HepG2 (cell line): ENCODE measurements around the gene KMT5C. TPM values are rescaled to one million over a fixed set of nuclear protein-coding genes. Genes with fewer than 3 reads are reported as not detected.

Experiments used
- PHF5A ChIP-seq: IDR thresholded peaks from one replicate; pipeline ENCODE4 v1.6.1; 2018; ENCODE audit warnings: low read depth, missing genetic modification reagents; ENCODE audit not compliant: unreplicated experiment
- POLR2A ChIP-seq, 2 experiments: IDR thresholded peaks; 2 replicates each; pipeline ENCODE4 v1.6.1; 2011; ENCODE audit warnings: low read depth in 2 of 2, low read length in 2 of 2, mild to moderate bottlenecking in 1 of 2, moderate library complexity in 1 of 2; ENCODE audit not compliant: insufficient read depth in 1 of 2
- RBM39 ChIP-seq: fragments of 200-400 bp; formaldehyde crosslinking; IDR thresholded peaks from one replicate; pipeline ENCODE4 v1.6.1; 2018; ENCODE audit warnings: antibody characterized with exemption, mild to moderate bottlenecking, low read depth, low read length; ENCODE audit not compliant: poor library complexity, severe bottlenecking
- RXRA ChIP-seq: sonication (generic); formaldehyde crosslinking; IDR thresholded peaks from 2 replicates; pipeline ENCODE4 v1.5.1; 2020; ENCODE audit warnings: missing genetic modification reagents
- RXRB ChIP-seq: IDR thresholded peaks from 2 replicates; pipeline ENCODE4 v1.6.1; 2016; ENCODE audit warnings: borderline replicate concordance, missing genetic modification reagents, missing compliant biosample characterization
- TARDBP ChIP-seq: sonication (generic); formaldehyde crosslinking; IDR thresholded peaks from 2 replicates; pipeline ENCODE4 v1.8.0; 2022; ENCODE audit warnings: mild to moderate bottlenecking, missing genetic modification reagents
- TBX3 ChIP-seq: fragments of 450-650 bp; IDR thresholded peaks from 2 replicates; pipeline ENCODE4 v1.6.1; 2017; ENCODE audit warnings: antibody characterized with exemption, mild to moderate bottlenecking, inconsistent platforms, borderline replicate concordance
- ZFY ChIP-seq: sonication (generic); formaldehyde crosslinking; IDR thresholded peaks from 2 replicates; pipeline ENCODE4 v1.4.0; 2020; ENCODE audit warnings: missing genetic modification reagents
- ZNF766 ChIP-seq: sonication (generic); formaldehyde crosslinking; IDR thresholded peaks from 2 replicates; pipeline ENCODE4 v1.5.0; 2020; ENCODE audit warnings: missing genetic modification reagents, borderline replicate concordance
- polyA plus RNA-seq, 8 experiments: library from polyadenylated mRNA; depleted of rRNA in 3 of 8; stranded (reverse) in 7 of 8; unstranded in 1 of 8; fragments of >200 nt; fragmentation: Illumina TruSeq in 4 of 8; extraction: Trizol in 4 of 8; gene quantifications; 2 replicates each; pipeline versions ENCODE4 v1.2.1 to v1.2.3, GENCODE V29; 2011 to 2016; ENCODE audit warnings: low read depth in 4 of 8, missing spikeins in 1 of 8, mixed read lengths in 1 of 8; ENCODE audit not compliant: insufficient read depth in 1 of 8
- total RNA-seq, 5 experiments: library from RNA; depleted of rRNA; stranded (reverse); fragments of >200 nt; fragmentation: Illumina TruSeq; extraction: Trizol; gene quantifications; 2 replicates each; pipeline ENCODE4 v1.2.3, GENCODE V29; 2016; ENCODE audit warnings: low read depth in 1 of 5
- TF ChIP-seq, protein P1 (sequence below), 2 experiments: fragments of 450-650 bp in 1 of 2; sonication (generic) in 1 of 2; formaldehyde crosslinking in 1 of 2; IDR thresholded peaks; 2 replicates each; pipeline versions ENCODE4 v1.6.1 to v1.8.0; 2016 to 2022; ENCODE audit warnings: antibody characterized with exemption in 1 of 2, mild to moderate bottlenecking in 1 of 2, missing genetic modification reagents in 1 of 2
- TF ChIP-seq, protein P2 (sequence below): sonication (generic); formaldehyde crosslinking; IDR thresholded peaks from 2 replicates; pipeline ENCODE4 v1.4.0; 2020; ENCODE audit warnings: mild to moderate bottlenecking, missing genetic modification reagents
- TF ChIP-seq, protein P3 (sequence below): sonication (generic); formaldehyde crosslinking; IDR thresholded peaks from 2 replicates; pipeline ENCODE4 v1.5.0; 2020; ENCODE audit warnings: mild to moderate bottlenecking, missing genetic modification reagents

KMT5C gene
- total and polyA plus RNA-seq, 2 of the 13 experiments (the other 11 are each of a cell fraction or from before 2014, with no cell fraction given) = 5.5 to 9.0 TPM

DNA sequence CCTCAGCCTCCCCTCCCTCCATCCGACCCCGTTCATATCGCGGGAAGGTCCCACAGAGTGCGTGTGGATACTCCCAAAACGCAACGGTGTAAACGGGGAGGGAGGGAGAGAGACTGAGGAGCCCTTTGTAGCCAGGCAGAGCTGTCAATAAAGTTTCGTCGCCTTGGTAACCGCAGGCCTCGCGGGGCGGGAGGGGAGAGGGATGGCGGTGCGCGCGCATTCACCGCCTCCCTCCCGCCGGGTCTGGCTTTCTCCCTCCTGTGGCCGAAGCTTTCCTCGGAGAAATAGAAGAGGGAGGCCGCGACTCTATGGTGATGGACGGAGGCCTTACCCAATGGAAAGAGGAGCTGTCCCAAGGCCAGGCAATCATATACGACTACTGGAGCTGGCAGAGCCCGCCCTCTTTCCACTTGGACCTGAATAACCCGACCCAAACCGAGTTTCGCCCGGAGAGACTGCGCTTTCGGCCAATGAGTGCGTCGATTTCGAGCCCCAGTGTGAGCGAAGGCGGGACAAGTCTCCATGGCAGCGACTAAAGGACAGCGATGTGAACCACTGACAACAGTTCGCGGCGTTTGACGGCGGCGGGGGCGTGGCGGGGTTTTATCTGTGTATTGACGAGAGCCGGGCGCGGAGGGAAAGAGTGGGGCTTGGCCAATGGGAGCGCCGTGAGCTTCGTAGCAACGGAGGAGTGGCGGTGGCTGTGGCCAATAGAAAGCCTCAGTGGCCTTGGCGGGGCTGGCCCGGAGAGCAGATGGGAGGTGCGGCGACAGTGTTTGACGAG is at the start of gene KMT5C (continued):
- TF ChIP-seq, protein P1, sequence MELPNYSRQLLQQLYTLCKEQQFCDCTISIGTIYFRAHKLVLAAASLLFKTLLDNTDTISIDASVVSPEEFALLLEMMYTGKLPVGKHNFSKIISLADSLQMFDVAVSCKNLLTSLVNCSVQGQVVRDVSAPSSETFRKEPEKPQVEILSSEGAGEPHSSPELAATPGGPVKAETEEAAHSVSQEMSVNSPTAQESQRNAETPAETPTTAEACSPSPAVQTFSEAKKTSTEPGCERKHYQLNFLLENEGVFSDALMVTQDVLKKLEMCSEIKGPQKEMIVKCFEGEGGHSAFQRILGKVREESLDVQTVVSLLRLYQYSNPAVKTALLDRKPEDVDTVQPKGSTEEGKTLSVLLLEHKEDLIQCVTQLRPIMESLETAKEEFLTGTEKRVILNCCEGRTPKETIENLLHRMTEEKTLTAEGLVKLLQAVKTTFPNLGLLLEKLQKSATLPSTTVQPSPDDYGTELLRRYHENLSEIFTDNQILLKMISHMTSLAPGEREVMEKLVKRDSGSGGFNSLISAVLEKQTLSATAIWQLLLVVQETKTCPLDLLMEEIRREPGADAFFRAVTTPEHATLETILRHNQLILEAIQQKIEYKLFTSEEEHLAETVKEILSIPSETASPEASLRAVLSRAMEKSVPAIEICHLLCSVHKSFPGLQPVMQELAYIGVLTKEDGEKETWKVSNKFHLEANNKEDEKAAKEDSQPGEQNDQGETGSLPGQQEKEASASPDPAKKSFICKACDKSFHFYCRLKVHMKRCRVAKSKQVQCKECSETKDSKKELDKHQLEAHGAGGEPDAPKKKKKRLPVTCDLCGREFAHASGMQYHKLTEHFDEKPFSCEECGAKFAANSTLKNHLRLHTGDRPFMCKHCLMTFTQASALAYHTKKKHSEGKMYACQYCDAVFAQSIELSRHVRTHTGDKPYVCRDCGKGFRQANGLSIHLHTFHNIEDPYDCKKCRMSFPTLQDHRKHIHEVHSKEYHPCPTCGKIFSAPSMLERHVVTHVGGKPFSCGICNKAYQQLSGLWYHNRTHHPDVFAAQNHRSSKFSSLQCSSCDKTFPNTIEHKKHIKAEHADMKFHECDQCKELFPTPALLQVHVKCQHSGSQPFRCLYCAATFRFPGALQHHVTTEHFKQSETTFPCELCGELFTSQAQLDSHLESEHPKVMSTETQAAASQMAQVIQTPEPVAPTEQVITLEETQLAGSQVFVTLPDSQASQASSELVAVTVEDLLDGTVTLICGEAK (IDR thresholded peaks at IDR 0.05) = peak; percentile 99
- TF ChIP-seq, protein P1 (CRISPR knock-in tag; IDR thresholded peaks at IDR 0.05) = peak; percentile 100
- TF ChIP-seq, protein P2, sequence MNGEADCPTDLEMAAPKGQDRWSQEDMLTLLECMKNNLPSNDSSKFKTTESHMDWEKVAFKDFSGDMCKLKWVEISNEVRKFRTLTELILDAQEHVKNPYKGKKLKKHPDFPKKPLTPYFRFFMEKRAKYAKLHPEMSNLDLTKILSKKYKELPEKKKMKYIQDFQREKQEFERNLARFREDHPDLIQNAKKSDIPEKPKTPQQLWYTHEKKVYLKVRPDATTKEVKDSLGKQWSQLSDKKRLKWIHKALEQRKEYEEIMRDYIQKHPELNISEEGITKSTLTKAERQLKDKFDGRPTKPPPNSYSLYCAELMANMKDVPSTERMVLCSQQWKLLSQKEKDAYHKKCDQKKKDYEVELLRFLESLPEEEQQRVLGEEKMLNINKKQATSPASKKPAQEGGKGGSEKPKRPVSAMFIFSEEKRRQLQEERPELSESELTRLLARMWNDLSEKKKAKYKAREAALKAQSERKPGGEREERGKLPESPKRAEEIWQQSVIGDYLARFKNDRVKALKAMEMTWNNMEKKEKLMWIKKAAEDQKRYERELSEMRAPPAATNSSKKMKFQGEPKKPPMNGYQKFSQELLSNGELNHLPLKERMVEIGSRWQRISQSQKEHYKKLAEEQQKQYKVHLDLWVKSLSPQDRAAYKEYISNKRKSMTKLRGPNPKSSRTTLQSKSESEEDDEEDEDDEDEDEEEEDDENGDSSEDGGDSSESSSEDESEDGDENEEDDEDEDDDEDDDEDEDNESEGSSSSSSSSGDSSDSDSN (CRISPR knock-in tag) = no peak
- peak; percentile 23 for TF ChIP-seq PHF5A
- TF ChIP-seq RBM39 = peak; percentile 87
- no peak for TF ChIP-seq TARDBP (CRISPR knock-in tag)
- peak in 1 of 2 experiments; percentile 14; a peak in 2 of 4 replicates for TF ChIP-seq POLR2A (IDR thresholded peaks at IDR 0.05; ENCODE audit: insufficient read depth in 1 of 2, low read depth in 2 of 2, low read length in 2 of 2)
- TF ChIP-seq, protein P3, sequence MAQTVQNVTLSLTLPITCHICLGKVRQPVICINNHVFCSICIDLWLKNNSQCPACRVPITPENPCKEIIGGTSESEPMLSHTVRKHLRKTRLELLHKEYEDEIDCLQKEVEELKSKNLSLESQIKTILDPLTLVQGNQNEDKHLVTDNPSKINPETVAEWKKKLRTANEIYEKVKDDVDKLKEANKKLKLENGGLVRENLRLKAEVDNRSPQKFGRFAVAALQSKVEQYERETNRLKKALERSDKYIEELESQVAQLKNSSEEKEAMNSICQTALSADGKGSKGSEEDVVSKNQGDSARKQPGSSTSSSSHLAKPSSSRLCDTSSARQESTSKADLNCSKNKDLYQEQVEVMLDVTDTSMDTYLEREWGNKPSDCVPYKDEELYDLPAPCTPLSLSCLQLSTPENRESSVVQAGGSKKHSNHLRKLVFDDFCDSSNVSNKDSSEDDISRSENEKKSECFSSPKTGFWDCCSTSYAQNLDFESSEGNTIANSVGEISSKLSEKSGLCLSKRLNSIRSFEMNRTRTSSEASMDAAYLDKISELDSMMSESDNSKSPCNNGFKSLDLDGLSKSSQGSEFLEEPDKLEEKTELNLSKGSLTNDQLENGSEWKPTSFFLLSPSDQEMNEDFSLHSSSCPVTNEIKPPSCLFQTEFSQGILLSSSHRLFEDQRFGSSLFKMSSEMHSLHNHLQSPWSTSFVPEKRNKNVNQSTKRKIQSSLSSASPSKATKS (CRISPR knock-in tag) = no peak
- peak; percentile 77; the same call in 1 of the 2 replicates for TF ChIP-seq RXRA (CRISPR knock-in tag)
- no peak for TF ChIP-seq ZNF766 (CRISPR knock-in tag)
- TF ChIP-seq ZFY = peak; percentile 45; the same call in 1 of the 2 replicates
- TF ChIP-seq TBX3 = peak; percentile 73; the same call in 1 of the 2 replicates
- peak; percentile 44 for TF ChIP-seq RXRB (CRISPR knock-in tag)
